RWPE2 (cell line): ENCODE measurements around the gene B4GALT7.
"Not testable (repeated sequence)": the region's sequence is repeated elsewhere in the genome, so short reads cannot be mapped to it uniquely, and the experiment has no call there.

Source experiments
- ATAC-seq: fragments of 200-7000 bp; cut with Tn5 transposase; 3 replicates; pipeline ENCODE4 v1.9.1; 2021; ENCODE audit warnings: low read depth
- DNase-seq: peaks from one replicate; pipeline ENCODE4 v3.0.0-alpha.2; 2020; ENCODE audit warnings: low spot score
- H3K27ac ChIP-seq: fragments of 450-650 bp; 2 replicates; pipeline ENCODE4 v1.5.1; 2017; ENCODE audit warnings: mild to moderate bottlenecking; ENCODE audit not compliant: poor library complexity, severe bottlenecking
- H3K27me3 ChIP-seq: fragments of 250-450 bp; sonication (Bioruptor Pico); 2 replicates; pipeline ENCODE4 v1.5.1; 2021; ENCODE audit warnings: mild to moderate bottlenecking, moderate library complexity; ENCODE audit not compliant: insufficient read depth, poor library complexity, severe bottlenecking
- H3K36me3 ChIP-seq: fragments of 250-450 bp; sonication (Bioruptor Pico); 2 replicates; pipeline ENCODE4 v1.5.1; 2020; ENCODE audit warnings: low read depth, mild to moderate bottlenecking, moderate library complexity
- H3K4me1 ChIP-seq: fragments of 250-450 bp; sonication (Bioruptor Pico); 2 replicates; pipeline ENCODE4 v1.5.1; 2021; ENCODE audit warnings: mild to moderate bottlenecking, moderate library complexity; ENCODE audit not compliant: insufficient read depth, poor library complexity, severe bottlenecking
- H3K4me3 ChIP-seq: fragments of 250-450 bp; sonication (Bioruptor Pico); 2 replicates; pipeline ENCODE4 v1.5.1; 2021; ENCODE audit warnings: mild to moderate bottlenecking, moderate library complexity; ENCODE audit not compliant: severe bottlenecking
- H3K9me3 ChIP-seq: fragments of 250-450 bp; sonication (Bioruptor Pico); 2 replicates; pipeline ENCODE4 v1.5.1; 2021; ENCODE audit warnings: mild to moderate bottlenecking, moderate library complexity; ENCODE audit not compliant: severe bottlenecking
- TF ChIP-seq, protein P1 (sequence below): fragments of 450-650 bp; IDR thresholded peaks from one replicate; pipeline ENCODE4 v1.5.1; 2017; ENCODE audit warnings: mild to moderate bottlenecking, moderate library complexity; ENCODE audit not compliant: poor library complexity, severe bottlenecking

The B4GALT7 gene

DNA sequence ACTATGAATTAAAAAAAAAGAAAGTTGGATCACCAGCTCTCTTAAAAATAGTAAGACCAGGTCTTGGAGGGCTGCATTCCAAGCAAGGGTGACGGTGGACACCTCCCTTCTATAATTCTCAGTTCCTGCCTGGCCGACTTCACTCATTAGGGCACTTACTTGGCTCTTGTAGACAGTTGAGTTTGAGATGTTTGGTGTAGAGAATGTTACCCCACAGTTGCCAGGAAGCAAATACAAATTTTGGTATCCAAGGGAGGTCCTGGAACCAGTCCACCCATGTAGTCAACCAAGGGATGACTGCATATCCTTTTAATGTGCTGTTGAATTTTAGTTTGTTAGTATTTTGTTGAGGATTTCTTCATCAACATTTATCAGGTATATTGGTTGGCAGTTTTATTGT, 20.6 kb downstream of the B4GALT7 start:
- Histone ChIP-seq H3K4me1 (no peaks in the 10 kb centered on the region), H3K4me3 (no peak overlapping the region), H3K27ac (no peak overlapping the region), H3K27me3 (no peaks in the 10 kb centered on the region), H3K9me3 (no peaks in the 10 kb centered on the region), H3K36me3 (peaks cover 19% of the 10 kb centered on the region; the same call in 1 of the 2 replicates)
- TF ChIP-seq, protein P1, sequence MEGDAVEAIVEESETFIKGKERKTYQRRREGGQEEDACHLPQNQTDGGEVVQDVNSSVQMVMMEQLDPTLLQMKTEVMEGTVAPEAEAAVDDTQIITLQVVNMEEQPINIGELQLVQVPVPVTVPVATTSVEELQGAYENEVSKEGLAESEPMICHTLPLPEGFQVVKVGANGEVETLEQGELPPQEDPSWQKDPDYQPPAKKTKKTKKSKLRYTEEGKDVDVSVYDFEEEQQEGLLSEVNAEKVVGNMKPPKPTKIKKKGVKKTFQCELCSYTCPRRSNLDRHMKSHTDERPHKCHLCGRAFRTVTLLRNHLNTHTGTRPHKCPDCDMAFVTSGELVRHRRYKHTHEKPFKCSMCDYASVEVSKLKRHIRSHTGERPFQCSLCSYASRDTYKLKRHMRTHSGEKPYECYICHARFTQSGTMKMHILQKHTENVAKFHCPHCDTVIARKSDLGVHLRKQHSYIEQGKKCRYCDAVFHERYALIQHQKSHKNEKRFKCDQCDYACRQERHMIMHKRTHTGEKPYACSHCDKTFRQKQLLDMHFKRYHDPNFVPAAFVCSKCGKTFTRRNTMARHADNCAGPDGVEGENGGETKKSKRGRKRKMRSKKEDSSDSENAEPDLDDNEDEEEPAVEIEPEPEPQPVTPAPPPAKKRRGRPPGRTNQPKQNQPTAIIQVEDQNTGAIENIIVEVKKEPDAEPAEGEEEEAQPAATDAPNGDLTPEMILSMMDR, result no peak
- DNase-seq (no peak), ATAC-seq (no peak)

DNA sequence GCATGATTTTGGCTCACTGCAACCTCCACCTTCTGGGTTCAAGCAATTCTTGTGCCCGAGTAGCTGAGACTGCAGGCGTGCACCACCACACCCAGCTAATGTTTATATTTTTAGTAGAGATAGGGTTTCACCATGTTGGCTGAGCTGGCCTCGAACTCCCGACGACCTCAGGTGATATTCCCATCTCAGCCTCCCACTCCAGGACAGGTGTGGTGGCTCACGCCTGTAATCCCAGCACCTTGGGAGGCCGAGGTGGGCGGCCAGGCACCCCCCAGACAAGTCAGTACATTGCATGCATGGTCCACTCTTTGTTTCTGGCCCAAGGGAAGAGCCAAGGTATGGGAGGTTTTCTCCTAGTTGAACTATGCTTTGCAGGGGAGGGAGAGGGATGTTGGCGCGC, 24.2 kb downstream of the B4GALT7 start:
- H3K4me1 ChIP-seq, H3K4me3 ChIP-seq, DNase-seq, H3K27ac ChIP-seq, ATAC-seq, H3K36me3 ChIP-seq, H3K9me3 ChIP-seq, H3K27me3 ChIP-seq: not testable (repeated sequence)

DNA sequence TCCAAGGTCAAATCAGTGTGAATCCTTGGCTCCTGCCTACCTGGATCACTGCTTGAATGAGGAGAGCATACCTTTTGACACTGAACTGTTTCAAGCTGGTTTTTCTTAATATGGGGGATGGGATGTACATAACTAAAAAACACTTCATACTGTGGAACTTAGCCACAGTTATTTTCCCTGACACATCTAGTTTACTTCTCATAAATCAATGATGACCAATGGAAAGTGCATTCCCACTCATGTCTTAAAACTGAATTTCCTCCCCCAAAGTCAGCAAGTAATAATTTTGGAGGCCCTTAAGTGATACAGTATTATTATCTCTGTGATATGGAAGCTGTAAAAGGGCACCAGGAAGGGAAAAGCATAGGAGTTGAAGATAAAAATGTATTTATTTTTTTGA, 30.3 kb downstream of the B4GALT7 start:
- H3K9me3 ChIP-seq, H3K27ac ChIP-seq, H3K27me3 ChIP-seq, H3K4me3 ChIP-seq, ATAC-seq, H3K4me1 ChIP-seq, DNase-seq, H3K36me3 ChIP-seq: not testable (repeated sequence)

DNA sequence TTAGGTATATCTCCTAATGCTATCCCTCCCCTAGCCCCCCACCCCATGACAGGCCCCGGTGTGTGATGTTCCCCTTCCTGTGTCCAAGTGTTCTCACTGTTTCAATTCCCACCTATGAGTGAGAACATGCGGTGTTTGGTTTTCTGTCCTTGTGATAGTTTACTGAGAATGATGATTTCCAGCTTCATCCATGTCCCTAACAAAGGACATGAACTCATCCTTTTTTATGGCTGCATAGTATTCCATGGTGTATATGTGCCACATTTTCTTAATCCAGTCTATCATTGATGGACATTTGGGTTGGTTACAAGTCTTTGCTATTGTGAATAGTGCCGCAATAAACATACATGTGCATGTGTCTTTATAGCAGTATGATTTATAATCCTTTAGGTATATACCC, 35.0 kb downstream of the B4GALT7 start:
- H3K4me3 ChIP-seq, ATAC-seq: not testable (repeated sequence)

DNA sequence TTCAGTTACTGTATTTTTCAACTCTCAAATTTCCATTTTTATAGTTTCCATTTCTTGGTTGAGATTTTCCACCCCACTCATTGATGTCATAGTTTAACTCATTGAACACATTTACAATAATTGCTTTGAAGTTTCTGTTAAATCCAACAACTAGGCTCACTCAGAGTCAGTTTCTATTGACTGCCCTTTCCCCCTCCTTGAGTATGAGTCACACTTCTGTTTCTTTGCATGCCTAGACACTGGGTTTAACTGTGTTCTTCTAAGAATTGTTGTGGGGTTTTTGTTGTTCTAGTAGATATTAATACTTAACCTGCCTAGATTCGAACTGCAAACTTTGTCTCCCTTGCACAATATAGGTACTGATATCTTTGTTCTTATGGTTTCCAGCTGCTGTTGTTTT, 45.5 kb downstream of the B4GALT7 start:
- not testable (repeated sequence) for ATAC-seq, H3K4me1 ChIP-seq, H3K9me3 ChIP-seq, DNase-seq, H3K27me3 ChIP-seq, H3K27ac ChIP-seq, H3K4me3 ChIP-seq, H3K36me3 ChIP-seq

More for the DNA sequence above, 35.0 kb downstream of the B4GALT7 start:
- not testable (repeated sequence) for H3K4me1 ChIP-seq, H3K27me3 ChIP-seq, DNase-seq, H3K36me3 ChIP-seq, H3K9me3 ChIP-seq, H3K27ac ChIP-seq

DNA sequence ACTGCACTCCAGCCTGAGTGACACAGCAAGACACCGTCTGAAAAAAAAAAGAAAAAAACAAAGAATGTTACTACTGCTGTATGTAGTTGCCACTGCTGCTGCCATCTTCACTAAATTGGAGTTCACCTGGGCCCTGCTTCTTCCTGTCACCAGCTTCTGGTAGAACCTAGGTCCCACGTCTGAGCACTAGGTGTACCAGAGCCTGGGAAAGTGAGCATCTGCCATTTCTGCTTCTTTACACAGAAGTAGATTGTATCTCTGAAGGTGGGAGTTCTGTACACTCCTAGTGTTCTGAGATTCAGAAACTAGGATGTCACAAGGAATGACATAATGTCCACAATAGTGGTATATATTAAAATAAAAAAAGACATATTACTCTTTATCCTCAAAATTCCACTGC, 51.3 kb downstream of the B4GALT7 start:
- not testable (repeated sequence) for H3K4me3 ChIP-seq, H3K27me3 ChIP-seq, ATAC-seq, H3K4me1 ChIP-seq, DNase-seq, H3K36me3 ChIP-seq, H3K9me3 ChIP-seq, H3K27ac ChIP-seq

DNA sequence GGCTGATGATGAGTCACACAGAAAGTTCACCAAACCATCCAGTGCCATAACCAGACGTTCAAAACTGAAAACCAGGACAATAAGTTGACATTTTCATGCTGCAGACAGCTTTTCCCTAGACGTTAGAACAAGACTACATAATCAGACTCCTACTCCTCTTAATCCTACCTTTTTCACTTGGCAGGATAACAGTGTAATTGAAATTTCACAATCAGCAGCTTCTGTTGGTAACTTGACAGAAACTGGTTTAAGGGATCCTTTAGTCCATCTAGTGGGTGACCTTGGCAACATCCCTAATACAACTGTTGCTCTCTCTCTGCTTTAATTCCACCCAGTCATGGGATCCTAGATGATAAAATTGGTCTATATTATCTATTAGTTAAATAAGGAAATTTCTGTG, 57.9 kb downstream of the B4GALT7 start:
- H3K27ac ChIP-seq, H3K9me3 ChIP-seq, H3K4me1 ChIP-seq, H3K4me3 ChIP-seq, H3K27me3 ChIP-seq, H3K36me3 ChIP-seq, DNase-seq: not testable (repeated sequence)
- ATAC-seq, result 0 out of 3 replicates have a peak, but pooled peaks have one; percentile 23

DNA sequence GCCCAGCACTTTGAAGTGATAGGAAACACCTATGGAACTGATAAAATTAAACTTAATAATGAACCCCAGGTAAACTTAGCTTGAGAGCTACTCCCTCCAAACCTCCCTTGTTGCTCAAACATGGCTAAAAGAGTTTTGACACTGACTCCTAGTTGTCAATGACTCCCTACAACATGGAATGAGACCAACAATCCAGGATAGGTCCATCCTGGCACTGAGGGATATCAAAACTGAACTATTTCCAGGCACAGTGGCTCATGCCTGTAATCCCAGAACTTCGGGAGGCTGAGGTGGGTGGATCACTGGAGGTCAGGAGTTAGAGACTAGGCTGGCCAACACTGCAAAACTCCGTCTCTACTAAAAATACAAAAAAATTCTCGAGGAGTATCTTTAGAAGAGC, 58.6 kb downstream of the B4GALT7 start:
- not testable (repeated sequence) for H3K36me3 ChIP-seq, H3K4me1 ChIP-seq, H3K27me3 ChIP-seq, H3K9me3 ChIP-seq, H3K27ac ChIP-seq, DNase-seq, ATAC-seq, H3K4me3 ChIP-seq
